NK-92 treated with Interleukin-12 subunit alpha and Interleukin-12 subunit beta, amount 100 ng/mL, for 24 hours (cell line): ENCODE measurements around the gene RPS16.
"Not testable (repeated sequence)": the region's sequence is repeated elsewhere in the genome, so short reads cannot be mapped to it uniquely, and the experiment has no call there.

Source experiments
- DNase-seq: peaks from one replicate; lab custom pipeline; 2025; lab: John Stamatoyannopoulos, UW

The RPS16 gene

DNA sequence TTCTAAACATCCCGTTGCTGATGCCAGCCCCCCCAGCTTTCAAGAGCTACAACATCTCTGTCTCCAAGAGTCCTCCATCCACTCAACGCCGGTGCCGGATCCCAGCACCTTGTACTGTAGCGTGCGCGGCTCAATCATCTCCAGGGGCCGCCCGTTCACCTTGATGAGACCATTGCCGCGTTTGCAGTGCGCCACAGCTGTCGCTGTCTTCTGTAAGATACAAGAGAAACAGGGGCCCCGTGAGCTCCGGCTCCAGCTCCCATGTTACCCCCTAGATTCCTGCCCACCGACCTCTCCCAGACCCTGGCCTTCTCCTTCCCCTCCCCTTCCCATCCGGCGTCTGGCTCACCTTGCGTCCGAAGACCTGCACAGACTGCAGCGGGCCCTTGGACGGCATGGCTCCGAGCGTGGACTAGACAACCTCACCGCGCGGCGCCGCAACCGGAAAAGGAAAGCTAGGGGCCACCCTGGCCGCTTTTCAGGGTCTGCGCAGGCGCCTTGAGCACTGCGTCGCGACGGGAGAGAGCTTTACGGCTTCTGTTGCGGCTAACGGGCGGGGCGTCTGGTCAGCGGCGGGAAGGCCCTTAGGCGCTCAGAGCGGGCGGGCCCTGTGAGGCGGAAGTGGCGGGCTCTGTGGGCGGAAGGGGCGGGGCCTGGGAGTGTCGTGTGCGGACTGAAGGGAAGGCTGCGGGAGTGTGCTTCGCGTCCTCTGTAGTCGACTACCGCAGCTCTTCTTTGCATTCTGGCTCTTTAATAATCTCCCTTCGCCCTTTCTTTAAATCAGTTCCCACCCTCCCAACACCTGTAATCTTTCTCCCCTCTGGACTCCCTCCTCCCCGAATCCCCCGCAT, at the start of gene RPS16:
Gene RPS16 (minus strand): TSS at position 451 of the 851 bp plus-strand sequence. CDS start 54 bp downstream, at position 397.
- peak; percentile 98 for DNase-seq

DNA sequence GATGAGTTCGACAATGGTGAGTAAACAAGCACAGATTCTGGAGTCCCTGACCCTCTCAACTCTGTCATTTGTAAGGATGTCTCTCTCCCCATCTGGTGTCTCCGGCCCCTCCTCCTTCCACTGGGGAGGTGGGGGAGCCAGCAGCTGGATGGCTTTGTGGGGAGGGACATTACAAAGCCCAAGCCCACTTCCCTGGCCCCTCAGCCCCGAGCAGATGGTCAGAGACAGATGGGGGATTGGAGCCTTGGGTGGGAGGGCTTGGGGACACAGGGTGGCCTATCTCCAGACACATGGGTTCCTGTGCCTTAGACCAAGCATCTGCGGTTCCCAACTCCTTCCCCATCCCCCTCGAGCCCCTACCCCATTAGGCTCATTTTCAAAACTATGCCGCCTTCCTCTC, 47.4 kb upstream of the RPS16 start:
- DNase-seq = no peak

DNA sequence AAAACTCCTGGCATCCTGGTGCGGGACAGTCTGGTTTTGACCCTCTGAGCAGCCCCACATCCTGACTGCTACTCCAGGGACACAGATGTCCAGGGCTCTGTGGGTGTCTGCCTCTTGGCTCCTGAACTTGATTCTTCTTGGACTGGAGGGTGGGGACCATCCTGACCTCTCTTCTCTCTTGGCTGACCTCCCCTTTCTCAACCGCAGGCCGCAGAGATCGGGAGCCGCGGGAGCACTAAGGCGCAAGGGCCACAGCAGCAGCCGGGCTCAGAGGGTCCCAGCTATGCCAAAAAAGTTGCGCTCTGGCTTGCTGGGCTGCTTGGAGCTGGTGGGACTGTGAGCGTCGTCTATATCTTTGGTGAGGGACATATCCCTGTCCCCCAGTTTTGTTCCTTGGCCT, 45.9 kb upstream of the RPS16 start:
- DNase-seq = no peak

DNA sequence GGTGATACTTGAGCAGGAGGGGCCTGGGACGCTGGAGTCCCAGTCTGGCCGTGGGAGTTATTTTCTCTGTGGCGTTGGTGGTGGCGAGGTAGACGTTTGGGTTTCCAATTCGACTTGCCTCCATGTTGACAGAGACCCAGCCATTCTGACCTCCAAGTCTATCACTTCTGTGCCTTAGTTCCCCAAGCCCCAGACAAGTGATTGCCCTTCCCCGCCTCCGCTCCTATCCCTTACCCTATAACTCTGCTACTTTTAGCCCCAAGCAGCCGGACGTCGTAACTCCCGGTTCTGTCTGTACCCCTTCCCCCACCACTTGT, 45.4 kb upstream of the RPS16 start:
- DNase-seq = no peak

DNA sequence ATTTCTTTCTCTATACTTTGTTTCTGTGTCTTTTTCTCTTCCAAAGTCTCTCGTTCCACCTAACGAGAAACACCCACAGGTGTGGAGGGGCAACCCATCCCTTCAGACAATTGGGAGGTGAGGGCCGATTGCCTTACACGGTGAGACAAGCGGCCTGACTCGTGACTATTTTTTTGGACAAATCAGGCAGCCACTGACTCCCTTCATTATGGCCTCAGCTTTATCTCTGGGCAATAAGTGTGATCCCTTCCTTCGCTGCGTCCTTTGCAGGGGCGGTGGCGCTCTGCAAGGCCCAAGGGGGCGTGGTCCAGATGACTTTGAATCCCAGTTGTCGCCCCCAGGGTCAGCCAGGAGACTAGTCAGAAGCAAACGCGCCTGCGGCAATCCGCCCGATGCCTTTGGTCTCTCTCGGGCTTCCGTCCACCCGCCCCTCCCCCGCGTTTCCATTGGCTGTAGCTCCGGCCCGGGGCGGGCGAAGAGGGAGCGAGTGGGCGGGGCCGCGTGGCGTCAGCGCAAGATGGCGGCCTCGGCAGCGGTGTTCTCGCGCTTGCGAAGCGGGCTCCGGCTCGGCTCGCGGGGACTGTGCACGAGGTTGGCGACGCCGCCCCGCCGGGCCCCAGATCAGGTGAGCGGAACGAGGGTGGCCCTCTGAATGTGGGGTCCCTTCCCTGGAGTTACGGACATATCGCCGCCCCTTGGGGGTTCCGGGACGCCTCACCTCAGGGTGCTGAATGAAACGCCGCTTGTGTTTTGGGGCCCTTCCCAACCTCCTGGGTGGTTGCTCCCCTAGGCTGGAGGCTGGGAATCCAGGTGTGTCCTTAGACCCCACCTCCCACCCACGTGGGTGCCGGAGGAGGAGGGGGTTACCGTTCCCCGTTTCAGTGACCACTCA, 44.8 kb upstream of the RPS16 start, which contains the start of gene TIMM50:
Gene TIMM50 (plus strand): TSS at position 502 of the 892 bp plus-strand sequence. CDS start 16 bp downstream, at position 518.
- peak; percentile 94 for DNase-seq

DNA sequence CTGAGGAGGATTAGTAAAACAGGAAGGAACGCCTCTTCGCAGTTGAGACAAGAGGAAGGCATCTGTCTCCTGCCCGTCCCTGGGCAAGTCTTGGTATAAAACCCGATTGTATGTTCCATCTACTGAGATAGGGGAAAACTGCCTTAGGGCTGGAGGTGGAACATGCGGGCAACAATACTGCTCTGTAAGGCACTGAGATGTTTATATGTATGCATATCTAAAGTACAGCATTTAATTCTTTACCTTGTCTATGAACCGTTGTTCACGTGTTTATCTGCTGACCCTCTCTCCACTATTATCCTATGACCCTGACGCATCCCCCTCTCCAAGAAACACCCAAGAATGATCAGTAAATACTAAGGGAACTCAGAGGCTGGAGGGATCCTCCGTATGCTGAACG, 44.2 kb upstream of the RPS16 start:
- no peak for DNase-seq

DNA sequence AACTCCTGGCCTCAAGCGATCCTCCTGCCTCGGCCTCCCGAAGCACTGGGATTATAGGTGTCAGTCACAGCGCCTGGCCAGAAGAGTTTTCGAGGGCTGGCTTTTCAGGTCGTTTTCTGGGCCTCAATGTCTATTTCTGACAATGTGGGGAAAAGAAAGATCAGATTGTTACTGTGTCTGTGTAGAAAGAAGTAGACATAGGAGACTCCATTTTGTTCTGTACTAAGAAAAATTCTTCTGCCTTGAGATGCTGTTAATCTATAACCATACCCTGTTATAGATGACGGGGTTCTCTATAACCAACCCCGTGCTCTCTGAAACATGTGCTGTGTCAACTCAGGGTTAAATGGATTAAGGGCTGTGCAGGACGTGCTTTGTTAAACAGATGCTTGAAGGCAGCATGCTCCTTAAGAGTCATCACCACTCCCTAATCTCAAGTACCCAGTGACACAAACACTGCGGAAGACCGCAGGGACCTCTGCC, 43.6 kb upstream of the RPS16 start:
- not testable (repeated sequence) for DNase-seq

DNA sequence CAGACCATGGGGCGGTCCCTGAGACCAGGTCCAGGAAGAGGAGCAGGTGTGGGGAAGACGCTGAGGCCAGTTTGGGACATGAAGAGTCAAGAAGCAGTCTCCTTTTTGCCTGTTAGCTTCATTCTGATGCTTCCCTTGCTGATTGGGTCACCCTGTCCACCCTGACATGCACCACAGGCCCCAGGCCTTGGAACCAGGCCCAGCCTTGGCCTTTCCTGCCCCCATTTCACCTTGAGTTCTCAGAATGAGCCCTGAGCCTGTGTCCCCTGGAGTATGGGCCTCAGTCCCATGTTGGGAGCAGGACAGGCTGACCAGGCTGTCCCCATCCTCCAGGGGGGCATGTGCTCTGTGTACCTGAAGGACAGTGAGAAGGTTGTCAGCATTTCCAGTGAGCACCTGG, 40.0 kb upstream of the RPS16 start:
- DNase-seq = no peak

DNA sequence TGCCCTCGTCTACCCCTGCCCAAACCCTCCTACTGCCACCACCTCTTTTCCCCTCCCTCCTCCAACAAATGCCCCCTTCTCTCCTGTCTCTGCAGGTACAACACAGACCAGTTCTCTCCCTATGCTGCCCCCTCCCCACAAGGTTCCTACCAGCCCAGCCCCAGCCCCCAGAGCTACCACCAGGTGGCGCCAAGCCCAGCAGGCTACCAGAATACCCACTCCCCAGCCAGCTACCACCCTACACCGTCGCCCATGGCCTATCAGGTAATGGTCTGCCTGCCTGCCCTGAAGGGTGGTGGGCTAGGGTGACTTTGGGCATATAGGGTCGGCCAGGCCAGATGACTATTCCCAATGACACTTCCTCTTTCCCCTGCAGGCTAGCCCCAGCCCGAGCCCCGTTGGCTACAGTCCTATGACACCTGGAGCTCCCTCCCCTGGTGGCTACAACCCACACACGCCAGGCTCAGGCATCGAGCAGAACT, 38.4 kb upstream of the RPS16 start:
- DNase-seq = peak; percentile 27

DNA sequence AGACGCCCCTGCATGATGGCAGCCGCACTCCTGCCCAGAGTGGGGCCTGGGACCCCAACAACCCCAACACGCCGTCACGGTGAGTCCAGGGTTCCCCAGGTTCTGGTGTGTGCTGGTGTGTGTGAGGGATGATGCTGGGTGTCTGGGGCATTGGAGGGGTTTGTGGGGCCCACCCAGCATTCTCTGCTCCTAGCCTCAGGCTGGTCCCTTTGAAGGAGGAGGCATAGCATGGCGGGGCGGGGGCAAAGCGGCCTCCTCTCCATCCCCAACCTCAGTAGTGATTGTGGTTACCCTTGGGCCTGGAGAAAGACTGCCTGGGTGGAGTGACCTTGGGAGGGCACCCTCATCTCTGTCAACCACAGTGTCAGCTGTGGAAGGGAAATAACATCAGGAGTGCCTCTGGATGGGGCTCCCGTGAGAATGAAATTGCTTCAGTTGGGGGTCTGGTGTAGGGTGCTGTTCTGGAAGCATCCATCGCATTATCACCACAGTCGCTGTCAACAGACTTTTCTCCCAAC, 37.8 kb upstream of the RPS16 start:
- no peak for DNase-seq

DNA sequence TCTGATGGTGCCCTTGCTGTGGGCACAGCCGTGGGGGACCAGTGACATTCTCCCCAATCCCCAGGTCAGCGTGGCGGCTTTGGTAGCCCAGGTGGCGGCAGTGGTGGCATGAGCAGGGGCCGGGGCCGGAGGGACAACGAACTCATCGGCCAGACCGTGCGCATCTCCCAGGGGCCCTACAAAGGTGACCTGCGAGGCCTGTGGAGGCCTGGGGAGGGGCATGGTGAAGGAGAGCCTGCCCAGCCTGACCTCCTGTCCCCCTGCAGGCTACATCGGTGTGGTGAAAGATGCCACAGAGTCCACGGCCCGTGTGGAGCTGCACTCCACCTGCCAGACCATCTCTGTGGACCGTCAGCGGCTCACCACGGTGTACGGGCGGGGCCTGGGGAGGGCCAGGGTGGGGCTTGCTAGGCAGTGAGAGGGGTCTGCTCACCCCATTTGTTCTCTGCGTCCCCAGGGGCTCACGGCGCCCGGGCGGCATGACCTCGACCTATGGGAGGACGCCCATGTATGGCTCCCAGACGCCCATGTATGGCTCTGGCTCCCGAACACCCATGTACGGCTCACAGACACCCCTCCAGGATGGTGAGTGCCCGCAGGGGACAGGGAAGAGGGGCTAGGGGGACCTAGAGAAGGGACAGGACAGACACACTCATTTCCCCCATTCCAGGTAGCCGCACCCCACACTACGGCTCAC, 37.1 kb upstream of the RPS16 start:
- no peak for DNase-seq

DNA sequence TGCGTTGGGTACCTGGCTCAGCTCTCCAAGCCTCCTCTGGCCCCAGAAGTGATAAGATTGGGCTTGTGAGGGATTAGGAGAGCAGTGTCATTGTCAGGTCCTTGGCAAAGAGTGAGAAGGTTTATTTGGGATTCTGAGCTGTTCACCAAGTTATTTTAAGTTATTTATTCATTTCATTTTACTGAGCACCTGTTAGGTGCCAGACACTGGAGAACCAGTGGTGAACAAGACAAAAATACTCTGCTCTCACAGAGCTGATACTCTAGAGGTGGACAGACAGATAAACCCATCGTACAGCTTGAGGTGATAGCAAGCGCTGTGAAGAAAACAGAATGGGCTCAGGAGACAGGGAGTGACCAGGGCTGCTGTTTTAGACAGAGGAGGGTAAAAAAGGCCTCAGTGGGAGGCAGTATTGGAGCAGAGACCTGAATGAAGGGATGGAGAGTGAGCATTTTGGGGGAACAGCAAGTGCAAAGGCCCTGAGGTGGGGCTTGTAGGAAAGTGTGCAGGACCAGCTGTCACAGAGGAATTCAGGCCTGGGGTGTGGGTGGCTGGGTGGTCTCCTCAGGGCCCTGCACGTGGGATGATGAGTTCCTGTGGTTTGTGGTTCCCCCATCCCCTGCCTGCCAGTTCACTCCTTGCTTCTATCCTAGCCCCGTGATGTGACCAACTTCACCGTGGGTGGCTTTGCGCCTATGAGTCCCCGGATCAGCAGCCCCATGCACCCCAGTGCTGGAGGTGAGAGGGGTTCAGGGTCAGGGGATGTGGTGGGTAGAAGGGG, 36.2 kb upstream of the RPS16 start:
- no peak for DNase-seq

DNA sequence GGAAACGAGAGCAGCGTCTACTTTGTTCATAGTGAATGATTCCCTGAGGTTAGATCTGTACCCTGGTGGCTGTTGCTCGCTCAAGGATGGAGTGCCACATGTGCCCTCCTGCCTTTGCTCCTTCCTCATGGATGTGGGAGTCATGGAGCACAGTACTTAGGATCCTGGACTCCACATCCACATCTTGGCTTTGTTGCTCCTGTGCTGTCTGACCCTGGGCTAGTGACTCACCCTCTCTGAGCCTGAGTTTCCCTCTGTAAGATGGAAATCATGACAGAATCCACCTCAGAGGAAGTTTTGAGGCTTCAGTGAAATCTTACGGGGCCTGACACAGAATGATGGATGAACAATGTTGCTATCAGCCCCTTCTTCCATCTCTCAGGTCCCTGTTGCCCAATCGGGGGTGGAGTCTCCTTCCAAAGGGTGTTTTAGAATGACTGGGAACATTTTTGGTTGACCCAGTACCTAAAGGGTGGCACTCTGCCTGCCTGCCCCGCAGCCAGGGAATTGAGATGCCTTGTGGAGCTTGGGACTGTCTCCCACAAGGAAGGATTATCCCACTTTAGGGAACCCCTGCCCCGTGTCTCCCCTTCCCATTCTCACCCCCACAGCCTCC, 35.1 kb upstream of the RPS16 start:
- no peak for DNase-seq

DNA sequence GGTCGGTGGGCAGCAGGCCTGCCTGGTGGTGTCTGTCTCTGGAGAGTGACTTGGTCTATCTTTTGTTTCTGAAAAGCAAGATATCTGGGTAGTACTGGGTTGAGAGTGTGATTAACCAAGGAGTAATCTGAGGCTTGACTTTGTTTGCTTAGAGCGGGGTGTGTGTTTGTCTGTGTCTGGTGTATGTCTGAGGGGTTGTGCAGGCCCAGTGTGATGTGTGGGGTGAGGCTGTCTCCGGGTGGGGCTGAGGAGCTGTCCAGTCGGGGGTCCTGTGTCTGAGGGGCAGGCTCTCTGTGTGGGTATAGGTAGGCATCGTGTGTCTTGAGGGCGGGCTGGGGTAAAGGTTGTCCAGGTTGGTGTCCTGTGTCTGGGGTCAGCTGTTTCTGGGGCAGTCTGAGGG, 33.8 kb upstream of the RPS16 start:
- DNase-seq = no peak

DNA sequence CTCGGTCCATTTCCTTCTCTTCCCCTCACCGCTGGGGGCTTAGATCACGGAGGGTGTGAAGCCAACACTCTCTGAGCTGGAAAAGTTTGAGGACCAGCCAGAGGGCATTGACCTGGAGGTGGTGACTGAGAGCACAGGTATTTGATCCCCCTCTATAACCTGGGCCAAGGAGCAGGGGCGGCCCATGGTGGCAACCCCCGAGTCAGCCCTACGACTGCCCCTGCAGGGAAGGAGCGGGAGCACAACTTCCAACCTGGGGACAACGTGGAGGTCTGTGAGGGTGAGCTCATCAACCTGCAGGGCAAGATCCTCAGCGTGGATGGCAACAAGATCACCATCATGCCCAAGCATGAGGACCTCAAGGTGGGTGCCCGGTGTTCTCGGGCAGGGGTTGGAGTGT, 33.3 kb upstream of the RPS16 start:
- DNase-seq = no peak

DNA sequence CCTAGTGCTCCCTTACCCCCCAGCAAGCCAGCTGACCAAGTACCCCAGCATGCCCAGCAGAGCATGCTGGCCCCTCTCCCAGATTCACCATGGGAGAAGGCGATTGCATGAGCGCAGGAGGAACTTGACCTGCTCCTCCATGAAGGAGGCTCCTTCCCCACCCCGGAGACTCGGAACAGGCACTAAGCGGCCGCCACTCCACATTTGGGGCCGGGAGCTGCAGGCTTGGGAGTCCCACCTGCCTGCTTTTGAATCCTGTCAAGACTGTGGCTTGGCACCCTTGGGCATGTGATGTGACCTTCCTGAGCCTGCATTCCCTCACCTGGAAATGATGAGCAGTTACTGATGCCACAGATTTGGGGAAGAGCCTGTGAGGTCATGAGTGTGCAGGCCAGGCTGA, 32.2 kb upstream of the RPS16 start:
- DNase-seq = no peak

DNA sequence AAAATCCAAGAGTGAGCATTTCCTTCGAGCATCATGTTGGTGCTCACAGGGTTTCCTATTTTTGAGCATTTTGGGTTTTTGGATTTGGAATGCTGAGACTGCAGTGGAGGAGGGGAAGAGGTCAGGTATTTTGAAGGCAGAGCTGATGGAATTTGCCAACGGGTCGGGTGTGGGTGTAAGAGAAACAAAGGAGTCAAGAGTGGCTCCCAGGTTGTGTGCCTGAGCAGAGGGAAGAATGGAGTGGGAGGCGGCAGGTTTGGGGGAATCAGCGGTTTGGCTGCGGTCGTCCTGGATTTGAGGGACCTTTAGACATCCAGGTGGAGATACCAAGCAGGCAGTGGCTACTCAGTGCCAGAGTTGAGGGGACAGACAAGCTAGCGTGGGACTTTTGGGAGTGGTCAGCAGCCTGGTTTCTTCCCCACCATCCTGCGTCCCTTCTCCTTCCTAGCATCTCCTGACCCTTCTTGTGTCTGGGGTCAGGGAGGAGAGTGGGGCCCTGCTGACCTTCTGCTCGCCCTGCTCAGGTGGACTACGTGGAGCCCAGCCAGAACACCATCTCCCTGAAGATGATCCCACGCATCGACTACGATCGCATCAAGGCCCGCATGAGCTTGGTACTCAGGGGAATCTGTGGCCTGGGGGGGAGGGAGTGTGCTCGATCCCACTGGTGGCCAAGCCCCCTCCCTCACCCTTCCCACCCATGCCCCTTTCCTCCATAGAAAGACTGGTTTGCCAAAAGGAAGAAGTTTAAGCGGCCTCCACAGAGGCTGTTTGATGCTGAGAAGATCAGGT, 30.4 kb upstream of the RPS16 start:
- no peak for DNase-seq

DNA sequence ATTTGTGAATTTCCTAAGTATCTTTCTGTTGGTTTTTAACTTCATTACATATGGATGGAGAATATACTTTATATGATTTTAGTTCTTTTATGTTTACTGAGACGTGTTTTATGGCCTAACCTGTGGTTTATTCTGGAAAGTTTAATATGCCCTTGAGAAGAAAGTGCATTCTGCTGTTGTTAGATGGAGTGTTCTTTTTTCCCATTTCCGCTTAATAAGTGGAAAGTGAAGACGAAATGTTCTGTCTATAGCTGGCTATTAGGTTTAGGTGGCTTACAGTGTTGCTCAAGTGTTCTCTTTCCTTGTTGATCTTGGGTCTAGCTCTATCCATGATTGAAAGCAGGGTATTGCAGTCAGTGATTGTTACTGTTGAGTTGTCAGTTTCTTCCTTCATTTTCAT, 27.7 kb upstream of the RPS16 start:
- DNase-seq = no peak

DNA sequence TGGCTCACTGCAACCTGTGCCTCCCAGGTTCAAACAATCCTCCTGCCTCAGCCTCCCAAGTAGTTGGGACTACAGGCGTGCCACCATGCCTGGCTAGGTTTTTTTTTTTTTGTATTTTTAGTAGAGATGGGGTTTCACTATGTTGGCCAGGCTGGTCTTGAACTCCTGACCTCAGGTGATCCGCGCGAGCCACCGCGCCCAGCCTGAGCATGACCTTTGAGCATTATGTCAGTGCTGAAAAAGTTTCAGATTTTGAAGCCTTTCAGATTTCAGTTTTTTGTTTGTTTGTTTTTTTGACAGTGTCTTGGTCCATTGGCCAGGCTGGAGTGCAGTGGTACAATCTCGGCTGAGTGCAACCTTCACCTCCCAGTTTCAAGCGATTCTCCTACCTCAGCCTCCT, 15.5 kb upstream of the RPS16 start:
- DNase-seq = not testable (repeated sequence)
